ENCODE data around the gene TEKTIP1. TPM values are rescaled to one million over a fixed set of nuclear protein-coding genes. Genes with fewer than 3 reads are reported as not detected.
"Not testable (repeated sequence)": the region's sequence is repeated elsewhere in the genome, so short reads cannot be mapped to it uniquely, and the experiment has no call there.

TEKTIP1 gene
- total RNA-seq, 2 experiments from 2014 or later: 8.3 to 9.4 TPM

- no peaks in the 10 kb centered on the region for H3K4me1 Mint-ChIP-seq (ENCODE audit: low read depth)
- H3K36me3 Mint-ChIP-seq (ENCODE audit: low read depth): peaks cover 21% of the 10 kb centered on the region
- ChIA-PET POLR2A (no interaction called here), CTCF (no interaction called here)
- DNase-seq (no peak), ATAC-seq (no peak)
- H3K27ac Mint-ChIP-seq: no peak overlapping the region
- H3K27me3 Mint-ChIP-seq (ENCODE audit: low read depth): no peaks in the 10 kb centered on the region
- H3K4me3 Mint-ChIP-seq: no peak overlapping the region
- H3K9me3 Mint-ChIP-seq (ENCODE audit: insufficient read depth): no peaks in the 10 kb centered on the region
Observed at GRCh38 chr19:3528539-3529211, 10.3 kb upstream of the TEKTIP1 start.

DNA sequence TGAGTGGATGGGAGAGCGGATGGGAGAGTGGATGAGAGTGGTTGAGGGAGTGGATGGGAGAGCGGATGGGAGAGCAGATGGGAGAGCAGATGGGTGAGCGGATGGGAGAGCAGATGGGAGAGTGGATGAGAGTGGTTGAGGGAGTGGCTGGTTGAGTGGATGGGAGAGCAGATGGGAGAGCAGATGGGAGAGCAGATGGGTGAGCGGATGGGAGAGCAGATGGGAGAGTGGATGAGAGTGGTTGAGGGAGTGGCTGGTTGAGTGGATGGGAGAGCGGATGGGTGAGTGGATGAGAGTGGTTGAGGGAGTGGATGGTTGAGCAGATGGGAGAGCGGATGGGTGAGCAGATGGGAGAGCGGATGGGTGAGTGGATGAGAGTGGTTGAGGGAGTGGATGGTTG is 9.7 kb upstream of the TEKTIP1 start:
- CTCF ChIA-PET; DNase-seq; H3K27me3 Mint-ChIP-seq (ENCODE audit: low read depth); H3K4me1 Mint-ChIP-seq (ENCODE audit: low read depth); H3K4me3 Mint-ChIP-seq; H3K9me3 Mint-ChIP-seq (ENCODE audit: insufficient read depth); POLR2A ChIA-PET; H3K27ac Mint-ChIP-seq; ATAC-seq: not testable (repeated sequence)
- peaks cover 19% of the 10 kb centered on the region for H3K36me3 Mint-ChIP-seq (ENCODE audit: low read depth)

DNA sequence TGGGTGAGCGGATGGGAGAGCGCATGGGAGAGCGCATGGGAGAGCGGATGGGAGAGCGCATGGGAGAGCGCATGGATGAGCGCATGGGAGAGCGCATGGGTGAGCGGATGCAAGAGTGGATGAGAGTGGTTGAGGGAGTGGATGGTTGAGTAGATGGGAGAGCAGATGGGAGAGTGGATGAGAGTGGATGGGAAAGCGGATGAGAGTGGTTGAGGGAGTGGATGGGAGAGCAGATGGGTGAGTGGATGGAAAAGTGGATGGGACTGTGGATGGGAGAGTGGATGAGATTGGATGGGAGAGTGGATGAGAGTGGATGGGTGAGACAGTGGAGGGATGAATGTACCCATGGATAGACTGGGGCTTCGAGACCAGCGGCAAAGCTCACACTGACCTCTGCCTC is 8.6 kb upstream of the TEKTIP1 start:
- H3K4me1 Mint-ChIP-seq (ENCODE audit: low read depth): no peaks in the 10 kb centered on the region
- peaks cover 26% of the 10 kb centered on the region for H3K36me3 Mint-ChIP-seq (ENCODE audit: low read depth)
- ChIA-PET CTCF (no interaction called here), POLR2A (no interaction called here)
- H3K27me3 Mint-ChIP-seq (ENCODE audit: low read depth): no peaks in the 10 kb centered on the region
- no peak for DNase-seq
- H3K27ac Mint-ChIP-seq: no peak overlapping the region
- no peaks in the 10 kb centered on the region for H3K9me3 Mint-ChIP-seq (ENCODE audit: insufficient read depth)
- ATAC-seq: no peak
- H3K4me3 Mint-ChIP-seq: no peak overlapping the region

DNA sequence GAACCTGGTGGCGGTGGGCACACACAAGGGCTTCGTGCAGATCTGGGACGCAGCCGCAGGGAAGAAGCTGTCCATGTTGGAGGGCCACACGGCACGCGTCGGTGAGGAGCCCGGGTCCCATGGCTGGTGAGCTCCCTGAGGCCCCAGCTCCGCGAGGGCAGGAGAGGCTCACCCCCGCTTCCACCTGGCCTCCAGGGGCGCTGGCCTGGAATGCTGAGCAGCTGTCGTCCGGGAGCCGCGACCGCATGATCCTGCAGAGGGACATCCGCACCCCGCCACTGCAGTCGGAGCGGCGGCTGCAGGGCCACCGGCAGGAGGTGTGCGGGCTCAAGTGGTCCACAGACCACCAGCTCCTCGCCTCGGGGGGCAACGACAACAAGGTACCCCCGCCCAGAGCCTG is 7.3 kb upstream of the TEKTIP1 start:
- no peak overlapping the region for H3K4me3 Mint-ChIP-seq
- no peaks in the 10 kb centered on the region for H3K4me1 Mint-ChIP-seq (ENCODE audit: low read depth)
- DNase-seq: no peak
- ATAC-seq: no peak
- ChIA-PET CTCF (no interaction called here), POLR2A (no interaction called here)
- H3K9me3 Mint-ChIP-seq (ENCODE audit: insufficient read depth): no peaks in the 10 kb centered on the region
- H3K36me3 Mint-ChIP-seq (ENCODE audit: low read depth): peaks cover 32% of the 10 kb centered on the region
- no peak overlapping the region for H3K27ac Mint-ChIP-seq
- no peaks in the 10 kb centered on the region for H3K27me3 Mint-ChIP-seq (ENCODE audit: low read depth)

DNA sequence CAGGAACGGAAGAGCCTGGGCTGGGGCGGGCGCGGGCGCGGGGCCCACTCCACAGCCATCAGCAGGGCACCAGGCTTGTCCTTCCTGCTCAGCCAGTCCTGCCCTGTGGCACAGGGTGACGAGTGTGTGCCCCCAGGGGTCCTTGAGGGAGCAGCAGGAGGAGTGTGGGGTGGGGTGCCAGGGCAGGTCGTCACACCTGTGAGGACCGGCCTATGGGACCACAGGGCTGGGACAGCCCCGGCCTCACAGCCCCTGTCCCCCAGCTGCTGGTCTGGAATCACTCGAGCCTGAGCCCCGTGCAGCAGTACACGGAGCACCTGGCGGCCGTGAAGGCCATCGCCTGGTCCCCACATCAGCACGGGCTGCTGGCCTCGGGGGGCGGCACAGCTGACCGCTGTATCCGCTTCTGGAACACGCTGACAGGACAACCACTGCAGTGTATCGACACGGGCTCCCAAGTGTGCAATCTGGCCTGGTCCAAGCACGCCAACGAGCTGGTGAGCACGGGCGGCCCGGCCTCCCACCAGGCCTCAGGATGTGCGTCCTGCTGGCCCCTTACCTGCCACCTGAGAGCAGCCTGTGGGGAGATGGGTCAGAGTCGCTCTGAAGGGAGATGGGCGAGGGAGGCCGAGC is 6.7 kb upstream of the TEKTIP1 start:
- H3K9me3 Mint-ChIP-seq (ENCODE audit: insufficient read depth): no peaks in the 10 kb centered on the region
- DNase-seq (no peak), ATAC-seq (no peak)
- no peak overlapping the region for H3K4me3 Mint-ChIP-seq
- ChIA-PET POLR2A (no interaction called here), CTCF (no interaction called here)
- no peaks in the 10 kb centered on the region for H3K4me1 Mint-ChIP-seq (ENCODE audit: low read depth)
- H3K36me3 Mint-ChIP-seq (ENCODE audit: low read depth): peaks cover 28% of the 10 kb centered on the region
- H3K27ac Mint-ChIP-seq: no peak overlapping the region
- no peaks in the 10 kb centered on the region for H3K27me3 Mint-ChIP-seq (ENCODE audit: low read depth)

DNA sequence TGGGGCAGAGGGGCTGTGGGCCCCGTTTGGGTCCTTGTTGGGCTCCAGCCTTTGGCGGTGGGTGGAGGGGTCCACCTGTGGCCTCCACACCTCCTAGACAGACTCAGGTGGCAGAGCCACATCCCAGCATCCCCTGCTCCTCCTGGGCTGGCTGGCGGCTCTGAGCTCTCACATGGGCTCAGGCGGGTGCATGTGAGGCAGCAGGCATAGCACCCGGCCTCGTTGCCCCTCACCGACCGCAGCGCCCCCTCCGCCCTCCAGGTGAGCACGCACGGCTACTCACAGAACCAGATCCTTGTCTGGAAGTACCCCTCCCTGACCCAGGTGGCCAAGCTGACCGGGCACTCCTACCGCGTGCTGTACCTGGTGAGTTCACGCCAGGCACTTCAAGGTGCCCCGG is 5.9 kb upstream of the TEKTIP1 start:
- no peak for ATAC-seq
- Mint-ChIP-seq H3K4me1 (ENCODE audit: low read depth) (no peaks in the 10 kb centered on the region), H3K4me3 (no peak overlapping the region), H3K9me3 (ENCODE audit: insufficient read depth) (no peaks in the 10 kb centered on the region), H3K27ac (no peak overlapping the region), H3K36me3 (ENCODE audit: low read depth) (peaks cover 33% of the 10 kb centered on the region), H3K27me3 (ENCODE audit: low read depth) (no peaks in the 10 kb centered on the region)
- CTCF ChIA-PET: no interaction called here
- POLR2A ChIA-PET: no interaction called here
- no peak for DNase-seq

DNA sequence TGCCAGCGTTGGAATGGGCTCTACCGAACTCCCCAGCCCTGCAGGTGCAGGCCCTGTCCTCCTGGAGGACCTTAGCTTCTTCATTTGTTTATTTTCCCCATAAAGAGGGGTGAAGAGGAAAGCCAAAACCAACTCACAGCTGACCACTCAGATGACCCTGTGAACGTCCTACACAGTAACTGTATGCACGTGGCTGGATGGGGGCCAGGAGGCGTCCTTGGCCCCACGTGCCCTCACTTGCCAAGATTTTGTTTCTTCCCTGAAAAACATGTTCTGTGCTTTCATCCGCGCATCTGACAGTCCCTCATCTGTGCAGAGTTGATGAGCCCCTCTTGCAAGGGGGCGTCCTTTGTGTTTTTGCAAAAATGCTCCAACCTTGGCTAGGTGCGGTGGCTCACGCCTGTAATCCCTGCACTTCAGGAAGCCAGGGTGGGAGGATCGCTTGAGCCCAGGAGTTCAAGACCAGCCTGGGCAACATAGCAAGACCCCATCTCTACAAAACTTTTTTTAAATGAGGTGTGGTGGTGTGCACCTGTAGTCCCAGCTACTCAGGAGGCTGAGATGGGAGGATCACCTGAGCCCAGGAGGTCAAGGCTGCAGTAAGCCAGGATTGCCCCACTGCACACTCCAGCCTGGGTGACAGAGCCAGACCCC is 5.3 kb upstream of the TEKTIP1 start:
- ChIA-PET CTCF (no interaction called here), POLR2A (no interaction called here)
- Mint-ChIP-seq H3K9me3 (ENCODE audit: insufficient read depth) (no peaks in the 10 kb centered on the region), H3K4me3 (no peak overlapping the region), H3K27ac (no peak overlapping the region), H3K27me3 (ENCODE audit: low read depth) (no peaks in the 10 kb centered on the region), H3K4me1 (ENCODE audit: low read depth) (no peaks in the 10 kb centered on the region), H3K36me3 (ENCODE audit: low read depth) (peaks cover 39% of the 10 kb centered on the region)
- ATAC-seq: no peak
- DNase-seq: no peak

DNA sequence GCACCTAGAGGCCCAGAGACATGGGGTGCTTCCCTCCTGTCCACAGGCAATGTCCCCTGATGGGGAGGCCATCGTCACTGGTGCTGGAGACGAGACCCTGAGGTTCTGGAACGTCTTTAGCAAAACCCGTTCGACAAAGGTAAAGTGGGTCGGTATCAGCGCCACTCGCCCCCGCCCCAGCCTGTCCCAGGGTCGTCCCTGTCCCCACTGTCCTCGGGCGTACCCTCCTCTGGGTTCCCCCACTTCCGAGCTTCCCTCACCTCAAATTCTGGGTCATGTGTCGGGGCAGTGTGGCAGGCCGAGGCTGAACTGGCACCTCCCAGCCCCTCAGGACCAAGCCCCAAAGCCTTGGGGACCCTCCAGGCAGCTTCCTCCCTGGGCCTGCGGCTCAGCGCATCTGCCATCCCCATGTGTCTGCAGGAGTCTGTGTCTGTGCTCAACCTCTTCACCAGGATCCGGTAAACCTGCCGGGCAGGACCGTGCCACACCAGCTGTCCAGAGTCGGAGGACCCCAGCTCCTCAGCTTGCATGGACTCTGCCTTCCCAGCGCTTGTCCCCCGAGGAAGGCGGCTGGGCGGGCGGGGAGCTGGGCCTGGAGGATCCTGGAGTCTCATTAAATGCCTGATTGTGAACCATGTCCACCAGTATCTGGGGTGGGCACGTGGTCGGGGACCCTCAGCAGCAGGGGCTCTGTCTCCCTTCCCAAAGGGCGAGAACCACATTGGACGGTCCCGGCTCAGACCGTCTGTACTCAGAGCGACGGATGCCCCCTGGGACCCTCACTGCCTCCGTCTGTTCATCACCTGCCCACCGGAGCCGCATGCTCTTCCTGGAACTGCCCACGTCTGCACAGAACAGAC is 4.4 kb upstream of the TEKTIP1 start:
- Mint-ChIP-seq H3K27me3 (ENCODE audit: low read depth) (no peaks in the 10 kb centered on the region), H3K9me3 (ENCODE audit: insufficient read depth) (no peaks in the 10 kb centered on the region), H3K36me3 (ENCODE audit: low read depth) (peaks cover 43% of the 10 kb centered on the region), H3K27ac (no peak overlapping the region), H3K4me1 (ENCODE audit: low read depth) (no peaks in the 10 kb centered on the region), H3K4me3 (no peak overlapping the region)
- CTCF ChIA-PET: no interaction called here
- no peak for ATAC-seq
- DNase-seq: no peak
- POLR2A ChIA-PET: interaction anchor here (1.1 kb wide), 1 partner anchor 10 kb away, joined by 6 read pairs; no protein-coding TSS in a partner anchor

- Mint-ChIP-seq H3K36me3 (ENCODE audit: low read depth) (peaks cover 47% of the 10 kb centered on the region), H3K4me3 (no peak overlapping the region), H3K9me3 (ENCODE audit: insufficient read depth) (no peaks in the 10 kb centered on the region), H3K27me3 (ENCODE audit: low read depth) (no peaks in the 10 kb centered on the region), H3K27ac (no peak overlapping the region), H3K4me1 (ENCODE audit: low read depth) (no peaks in the 10 kb centered on the region)
- ATAC-seq (no peak), DNase-seq (no peak)
- CTCF ChIA-PET: no interaction called here
- POLR2A ChIA-PET: interaction anchor here (1.1 kb wide), 1 partner anchor 10 kb away, joined by 6 read pairs; no protein-coding TSS in a partner anchor
Observed at GRCh38 chr19:3535235-3535535, 3.8 kb upstream of the TEKTIP1 start.

GRCh38 chr19:3535563-3535965 is 3.4 kb upstream of the TEKTIP1 start:
- Mint-ChIP-seq H3K4me3 (no peak overlapping the region), H3K4me1 (ENCODE audit: low read depth) (no peaks in the 10 kb centered on the region), H3K27ac (no peak overlapping the region), H3K36me3 (ENCODE audit: low read depth) (peaks cover 47% of the 10 kb centered on the region), H3K9me3 (ENCODE audit: insufficient read depth) (no peaks in the 10 kb centered on the region), H3K27me3 (ENCODE audit: low read depth) (no peaks in the 10 kb centered on the region)
- DNase-seq (no peak), ATAC-seq (no peak)
- ChIA-PET CTCF (no interaction called here), POLR2A (no interaction called here)

DNA sequence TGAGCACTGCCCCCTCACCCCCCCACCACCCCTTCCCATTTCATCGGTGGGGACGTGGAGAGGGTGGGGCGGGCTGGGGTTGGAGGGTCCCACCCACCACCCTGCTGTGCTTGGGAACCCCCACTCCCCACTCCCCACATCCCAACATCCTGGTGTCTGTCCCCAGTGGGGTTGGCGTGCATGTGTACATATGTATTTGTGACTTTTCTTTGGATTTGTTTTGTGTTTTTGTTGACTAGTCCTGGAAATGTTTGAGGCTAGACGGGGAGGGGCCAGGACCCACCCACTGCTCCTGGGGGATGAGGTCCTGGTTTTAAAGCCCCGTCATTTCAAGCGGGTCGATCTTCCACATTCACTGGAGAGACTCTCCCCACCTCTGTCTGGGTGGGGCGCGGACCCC is 3.0 kb upstream of the TEKTIP1 start:
- no peak overlapping the region for H3K27ac Mint-ChIP-seq
- POLR2A ChIA-PET: no interaction called here
- CTCF ChIA-PET: no interaction called here
- no peaks in the 10 kb centered on the region for H3K27me3 Mint-ChIP-seq (ENCODE audit: low read depth)
- ATAC-seq (no peak), DNase-seq (no peak)
- H3K4me3 Mint-ChIP-seq: no peak overlapping the region
- no peaks in the 10 kb centered on the region for H3K4me1 Mint-ChIP-seq (ENCODE audit: low read depth)
- H3K36me3 Mint-ChIP-seq (ENCODE audit: low read depth): peaks cover 47% of the 10 kb centered on the region
- H3K9me3 Mint-ChIP-seq (ENCODE audit: insufficient read depth): no peaks in the 10 kb centered on the region

GRCh38 chr19:3536429-3537100 is 2.4 kb upstream of the TEKTIP1 start:
- POLR2A ChIA-PET: no interaction called here
- CTCF ChIA-PET: no interaction called here

More at GRCh38 chr19:3536429-3537100, 2.4 kb upstream of the TEKTIP1 start:
- H3K4me3 Mint-ChIP-seq: no peak overlapping the region
- H3K9me3 Mint-ChIP-seq (ENCODE audit: insufficient read depth): no peaks in the 10 kb centered on the region
- no peak overlapping the region for H3K27ac Mint-ChIP-seq
- DNase-seq (no peak), ATAC-seq (no peak)
- H3K36me3 Mint-ChIP-seq (ENCODE audit: low read depth): peaks cover 43% of the 10 kb centered on the region
- H3K4me1 Mint-ChIP-seq (ENCODE audit: low read depth): no peaks in the 10 kb centered on the region
- no peaks in the 10 kb centered on the region for H3K27me3 Mint-ChIP-seq (ENCODE audit: low read depth)
